Esophagus muscularis mucosa (tissue), 4 donors: Measurements from ENCODE around the gene MYO10.

Experiments
- EP300 ChIP-seq: sonication (generic); formaldehyde crosslinking; IDR thresholded peaks from one replicate; pipeline ENCODE4 v1.6.1; 2017; ENCODE audit warnings: antibody characterized with exemption
- POLR2AphosphoS5 ChIP-seq, 2 donors: sonication (generic); formaldehyde crosslinking; IDR thresholded peaks; one replicate each; pipeline ENCODE4 v1.6.1; 2017; ENCODE audit warnings: antibody characterized with exemption in 2 of 2
- TF ChIP-seq, protein P1 (sequence below), 3 experiments: fragments of 200-600 bp in 2 of 3; fragments of 450-650 bp in 1 of 3; sonication (generic) in 2 of 3; IDR thresholded peaks; one replicate each; pipeline ENCODE4 v1.5.1; 2017 to 2019; ENCODE audit warnings: antibody characterized with exemption in 3 of 3, mild to moderate bottlenecking in 2 of 3, moderate library complexity in 1 of 3

DNA sequence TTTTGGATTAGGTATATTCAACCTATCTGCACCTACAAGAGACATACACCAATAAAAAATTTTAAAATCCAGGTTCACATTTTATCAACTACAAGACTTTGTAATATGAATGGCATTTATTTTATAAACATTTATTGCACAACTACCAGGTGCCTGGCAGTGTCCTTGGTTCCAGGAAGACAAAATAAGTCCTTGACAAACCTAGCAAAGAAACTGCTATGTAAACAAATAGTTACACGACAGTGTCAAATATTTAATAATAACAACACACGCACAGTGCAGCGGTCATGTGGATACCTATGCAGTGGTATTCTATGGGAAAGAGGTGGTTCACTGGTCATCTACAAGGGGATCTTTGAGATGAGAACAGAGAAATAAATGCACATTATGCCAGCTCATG lies 120.7 kb downstream of the MYO10 start:
- TF ChIP-seq, protein P1, sequence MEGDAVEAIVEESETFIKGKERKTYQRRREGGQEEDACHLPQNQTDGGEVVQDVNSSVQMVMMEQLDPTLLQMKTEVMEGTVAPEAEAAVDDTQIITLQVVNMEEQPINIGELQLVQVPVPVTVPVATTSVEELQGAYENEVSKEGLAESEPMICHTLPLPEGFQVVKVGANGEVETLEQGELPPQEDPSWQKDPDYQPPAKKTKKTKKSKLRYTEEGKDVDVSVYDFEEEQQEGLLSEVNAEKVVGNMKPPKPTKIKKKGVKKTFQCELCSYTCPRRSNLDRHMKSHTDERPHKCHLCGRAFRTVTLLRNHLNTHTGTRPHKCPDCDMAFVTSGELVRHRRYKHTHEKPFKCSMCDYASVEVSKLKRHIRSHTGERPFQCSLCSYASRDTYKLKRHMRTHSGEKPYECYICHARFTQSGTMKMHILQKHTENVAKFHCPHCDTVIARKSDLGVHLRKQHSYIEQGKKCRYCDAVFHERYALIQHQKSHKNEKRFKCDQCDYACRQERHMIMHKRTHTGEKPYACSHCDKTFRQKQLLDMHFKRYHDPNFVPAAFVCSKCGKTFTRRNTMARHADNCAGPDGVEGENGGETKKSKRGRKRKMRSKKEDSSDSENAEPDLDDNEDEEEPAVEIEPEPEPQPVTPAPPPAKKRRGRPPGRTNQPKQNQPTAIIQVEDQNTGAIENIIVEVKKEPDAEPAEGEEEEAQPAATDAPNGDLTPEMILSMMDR (IDR thresholded peaks at IDR 0.05), result no peak
- TF ChIP-seq EP300, result no peak
- no peak for TF ChIP-seq POLR2AphosphoS5 (IDR thresholded peaks at IDR 0.05)
